ENCODE data around the gene QRFP.

Gene QRFP

DNA sequence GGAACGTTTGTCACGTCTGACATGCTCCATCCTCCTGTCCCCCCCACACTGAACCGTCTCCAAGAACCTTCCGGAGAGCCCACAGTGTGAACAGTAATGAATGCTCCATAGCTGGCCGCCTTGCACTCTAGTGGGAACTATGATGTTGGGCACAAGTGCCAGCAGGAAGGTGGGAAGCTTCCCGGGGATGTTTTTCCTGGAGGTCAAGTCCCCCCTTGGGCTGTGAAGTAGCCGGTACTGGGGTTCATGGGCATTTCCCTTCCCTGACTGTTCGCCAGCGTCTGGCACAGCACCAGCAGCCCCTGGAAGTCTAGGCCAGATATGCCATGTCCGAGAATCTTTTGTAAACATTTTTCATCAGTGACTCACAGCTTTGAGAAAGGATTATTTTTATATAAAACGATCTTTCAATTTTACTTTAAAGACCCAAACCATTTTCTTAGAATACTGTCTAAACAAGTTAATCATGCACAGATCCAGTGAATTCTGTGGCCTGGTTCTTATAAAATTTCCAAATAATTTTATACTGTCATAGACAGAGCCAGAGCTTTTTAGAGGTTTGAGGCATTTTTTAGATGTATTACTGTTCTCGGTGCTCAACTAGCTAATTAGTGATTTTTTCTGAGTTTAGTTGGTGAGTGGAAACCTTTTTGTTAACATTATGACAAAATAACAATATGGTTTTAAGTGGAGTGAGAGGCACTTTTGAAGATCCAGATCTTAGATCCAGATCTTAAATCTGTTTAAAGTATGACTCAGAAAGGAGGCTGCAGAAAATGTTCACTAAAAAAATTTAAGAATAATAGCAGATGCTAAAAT is 49.9 kb downstream of the QRFP start:
- DNase-seq, result no peak

DNA sequence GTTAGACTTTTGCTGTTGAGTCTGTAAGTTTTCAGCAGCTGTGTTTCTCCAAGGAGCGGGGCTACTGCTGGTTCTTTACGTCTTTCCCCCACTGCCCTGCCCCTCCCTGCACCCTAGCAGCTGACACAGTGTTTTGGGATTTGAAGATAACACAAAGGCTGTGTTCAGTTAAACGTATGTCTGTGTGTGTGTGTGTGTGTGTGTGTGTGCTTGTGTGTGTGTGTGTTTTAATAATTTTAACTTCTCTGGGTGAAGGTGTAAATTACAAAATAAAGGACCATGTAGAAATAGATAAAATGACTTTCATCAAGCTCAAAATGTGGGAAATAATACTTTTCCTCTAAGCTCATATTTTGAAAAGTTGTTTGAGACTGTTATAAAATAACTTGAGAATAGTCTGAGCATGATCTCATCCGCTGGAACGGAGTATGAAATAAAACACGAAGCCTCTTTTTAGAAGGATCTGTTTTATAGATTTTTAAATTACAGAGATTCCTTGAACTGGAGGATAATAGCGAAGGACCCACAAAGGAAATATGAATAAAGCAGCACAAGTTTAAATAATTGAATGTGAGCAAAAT is 50.6 kb downstream of the QRFP start:
- DNase-seq, result no peak

DNA sequence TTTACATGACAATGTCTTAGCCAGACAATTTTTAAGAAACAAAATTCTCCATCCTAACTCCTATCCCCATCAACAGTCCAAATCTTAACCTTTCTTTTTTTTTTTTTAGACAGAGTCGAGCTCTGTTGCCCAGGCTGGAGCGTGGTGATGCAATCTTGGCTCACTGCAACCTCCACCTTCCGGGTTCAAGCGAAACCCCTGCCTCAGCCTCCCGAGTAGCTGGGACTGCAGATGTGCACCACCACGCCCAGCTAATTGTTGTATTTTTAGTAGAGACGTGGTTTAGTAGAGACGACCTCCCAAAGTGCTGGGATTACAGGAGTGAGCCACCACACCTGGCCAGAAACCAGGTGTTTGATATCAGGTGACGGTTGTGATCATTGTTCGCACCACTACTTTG is 51.4 kb downstream of the QRFP start:
- DNase-seq, result no peak

DNA sequence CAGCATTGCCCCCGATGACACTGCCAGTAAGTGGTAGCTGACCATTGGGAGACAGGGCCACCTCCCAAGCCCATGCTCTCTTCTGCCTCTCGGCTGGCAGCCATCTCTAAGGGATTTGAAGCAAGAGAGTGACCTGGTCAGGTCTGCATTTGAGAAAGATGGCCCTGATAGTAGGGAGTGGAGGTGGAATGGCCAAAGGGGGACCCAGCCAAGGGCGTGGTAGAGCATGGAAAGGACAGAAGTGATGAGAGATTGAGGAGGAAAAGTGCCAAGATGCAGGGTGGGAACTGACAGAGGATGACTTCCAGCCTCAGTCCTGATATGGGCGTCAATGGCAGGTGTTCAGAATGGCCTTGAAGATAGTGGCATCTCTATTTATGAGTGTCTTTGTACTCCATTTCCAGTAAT is 52.6 kb downstream of the QRFP start:
- DNase-seq, result no peak

DNA sequence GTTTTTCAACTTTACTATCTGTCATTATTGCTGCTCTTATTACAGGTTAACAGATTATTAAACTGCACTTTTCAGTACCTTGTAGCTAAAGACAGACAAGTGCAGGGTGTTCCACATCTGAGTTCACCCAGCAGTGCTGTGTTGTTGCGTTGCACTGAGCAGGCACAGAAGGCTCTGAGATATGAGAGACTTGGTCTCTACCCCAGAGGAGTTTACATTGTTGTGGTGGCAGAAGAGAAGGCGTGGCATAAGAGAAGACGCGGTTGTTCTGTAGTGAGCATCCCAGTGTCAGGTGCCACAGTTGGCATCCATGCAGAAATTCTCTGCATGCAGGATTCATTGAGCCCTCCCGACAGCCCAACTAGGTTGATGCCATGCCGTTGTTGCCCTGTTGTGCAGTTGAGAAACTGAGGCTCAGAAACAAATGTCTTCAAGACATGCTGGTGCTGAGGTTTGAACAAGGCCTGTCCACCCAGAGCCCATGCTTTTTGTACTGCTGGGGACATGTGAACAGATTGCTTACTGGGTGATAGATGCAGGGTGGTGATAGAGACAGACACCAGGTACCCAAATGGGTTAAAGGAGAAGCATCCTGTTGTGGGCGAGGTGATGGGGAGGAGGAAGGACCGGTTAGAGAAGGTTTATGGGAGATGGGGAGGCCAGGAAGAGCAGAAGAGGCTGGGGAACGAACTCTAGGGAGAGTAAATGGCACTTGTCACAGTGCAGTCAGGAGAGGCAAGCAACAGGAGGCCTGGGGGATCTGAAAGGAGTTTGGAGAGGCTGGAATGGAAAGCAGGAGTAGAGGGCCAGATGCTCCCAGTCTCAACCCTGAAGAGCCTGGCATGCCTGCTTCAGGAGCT is 53.3 kb downstream of the QRFP start:
- DNase-seq, result no peak
